Endothelial cell of umbilical vein (primary cell): ENCODE data around the gene KRTAP4-9. TPM values are rescaled to one million over a fixed set of nuclear protein-coding genes. Genes with fewer than 3 reads are reported as not detected.

Experiments used
- BruUV-seq: library from RNA; stranded (reverse); fragments of 400-500 nt; replicated peaks from 2 replicates; lab custom pipeline; 2021; lab: Mats Ljungman, UMichigan
- CTCF ChIA-PET: fragments of 300-600, 350-600 bp; sonication (Branson Sonifier 250); formaldehyde crosslinking; loops from one replicate; lab custom pipeline; 2021; ENCODE audit warnings: antibody characterized with exemption, inconsistent platforms; lab: Charles Lee
- POLR2A ChIA-PET: fragments of 300-600, 350-600 bp; sonication (Branson Sonifier 250); formaldehyde crosslinking; loops from one replicate; lab custom pipeline; 2021; ENCODE audit warnings: antibody characterized with exemption, inconsistent platforms; lab: Charles Lee
- DNase-seq: peaks from one replicate; pipeline ENCODE4 v3.0.0-alpha.2; 2011; ENCODE audit warnings: low read depth, low spot score
- FAIRE-seq: peaks from 2 replicates; lab custom pipeline; 2011; peaks lifted over from hg19 to GRCh38; lab: Jason Lieb, UNC
- H2AFZ ChIP-seq: 2 replicates; pipeline ENCODE4 v1.6.0; 2012; ENCODE audit warnings: low read depth, low read length, control low read depth, inconsistent platforms
- H3K27ac ChIP-seq: 2 replicates; pipeline ENCODE4 v1.5.1; 2011; ENCODE audit warnings: low read depth, mild to moderate bottlenecking, control low read depth, low read length, moderate library complexity; ENCODE audit not compliant: insufficient read depth
- H3K27me3 ChIP-seq, 2 experiments: 2 replicates each; pipeline versions ENCODE4 v1.6.0 to v1.6.1; 2011; ENCODE audit warnings: low read length in 2 of 2, mixed read lengths in 1 of 2; ENCODE audit not compliant: control insufficient read depth in 2 of 2, insufficient read depth in 2 of 2
- H3K36me3 ChIP-seq, 2 experiments: 2 replicates in 1 of 2; 3 replicates in 1 of 2; pipeline ENCODE4 v1.5.1; 2011; ENCODE audit warnings: low read length in 2 of 2, mild to moderate bottlenecking in 1 of 2, moderate library complexity in 1 of 2; ENCODE audit not compliant: control insufficient read depth in 2 of 2, insufficient read depth in 2 of 2; ENCODE audit errors: extremely low read depth in 1 of 2
- H3K4me1 ChIP-seq: 3 replicates; pipeline ENCODE4 v1.5.1; 2011; ENCODE audit warnings: mild to moderate bottlenecking, low read length; ENCODE audit not compliant: control insufficient read depth, insufficient read depth; ENCODE audit errors: extremely low read depth
- H3K4me2 ChIP-seq: 2 replicates; pipeline ENCODE4 v1.6.1; 2011; ENCODE audit warnings: low read length, control low read depth, mixed read lengths; ENCODE audit not compliant: insufficient read depth
- H3K4me3 ChIP-seq, 3 experiments: fragments of 200-600 bp in 1 of 3; sonication (generic), shearing (Covaris generic) in 1 of 3; replicated peaks in 1 of 3; 2 replicates each; pipeline ENCODE4 v1.5.1; 2011 to 2016; ENCODE audit warnings: control low read depth in 3 of 3, low read length in 3 of 3, mild to moderate bottlenecking in 2 of 3, inconsistent platforms in 1 of 3, low read depth in 1 of 3, moderate library complexity in 1 of 3; ENCODE audit not compliant: insufficient read depth in 1 of 3
- H3K79me2 ChIP-seq: 2 replicates; pipeline ENCODE4 v1.6.0; 2012; ENCODE audit warnings: low read length, inconsistent platforms; ENCODE audit not compliant: control insufficient read depth, insufficient read depth
- H3K9ac ChIP-seq: replicated peaks from 2 replicates; pipeline ENCODE3; 2011; ENCODE audit warnings: low read length, control low read depth; ENCODE audit not compliant: insufficient read depth; ENCODE audit errors: extremely low read depth
- H3K9me1 ChIP-seq: replicated peaks from 3 replicates; pipeline ENCODE4 v1.6.0; 2011; ENCODE audit warnings: mild to moderate bottlenecking, low read length; ENCODE audit not compliant: control insufficient read depth, insufficient read depth; ENCODE audit errors: extremely low read depth
- H3K9me3 ChIP-seq: replicated peaks from 2 replicates; pipeline ENCODE4 v1.5.1; 2012; ENCODE audit warnings: low read length, inconsistent platforms; ENCODE audit not compliant: control insufficient read depth, insufficient read depth
- H4K20me1 ChIP-seq: replicated peaks from 2 replicates; pipeline ENCODE3; 2011; ENCODE audit warnings: mild to moderate bottlenecking, low read length; ENCODE audit not compliant: control insufficient read depth, insufficient read depth; ENCODE audit errors: extremely low read depth
- EZH2 ChIP-seq: IDR thresholded peaks from 2 replicates; pipeline ENCODE4 v1.6.1; 2012; ENCODE audit warnings: borderline replicate concordance, low read depth, mild to moderate bottlenecking, moderate library complexity, low read length, inconsistent platforms; ENCODE audit not compliant: severe bottlenecking
- FOS ChIP-seq: IDR thresholded peaks from 2 replicates; pipeline ENCODE4 v1.6.1; 2011; ENCODE audit warnings: mild to moderate bottlenecking, low read length, moderate library complexity, borderline replicate concordance; ENCODE audit not compliant: insufficient read depth
- GATA2 ChIP-seq: IDR thresholded peaks from 2 replicates; pipeline ENCODE4 v1.7.0; 2011; ENCODE audit warnings: low read depth, mild to moderate bottlenecking, moderate library complexity, mixed read lengths, low read length; ENCODE audit not compliant: insufficient read length, insufficient read depth
- JUN ChIP-seq: IDR thresholded peaks from 2 replicates; pipeline ENCODE4 v1.6.1; 2011; ENCODE audit warnings: borderline replicate concordance, low read depth; ENCODE audit not compliant: insufficient read length, insufficient read depth
- MAX ChIP-seq: IDR thresholded peaks from 2 replicates; pipeline ENCODE4 v1.6.1; 2011; ENCODE audit not compliant: insufficient read depth, insufficient read length
- MYC ChIP-seq: IDR thresholded peaks from one replicate; pipeline ENCODE4 v1.6.1; 2011; ENCODE audit warnings: mild to moderate bottlenecking, low read depth, low read length
- POLR2A ChIP-seq: IDR thresholded peaks from 2 replicates; pipeline ENCODE4 v1.6.1; 2012; ENCODE audit warnings: low read depth, mild to moderate bottlenecking, control low read depth, low read length
- POLR2AphosphoS5 ChIP-seq: IDR thresholded peaks from 2 replicates; pipeline ENCODE4 v1.6.1; 2012; ENCODE audit warnings: low read depth, mild to moderate bottlenecking, control low read depth, low read length, moderate library complexity; ENCODE audit not compliant: insufficient read depth
- dilution Hi-C: fragments of 300-500 bp; cut with MboI; formaldehyde crosslinking; loops from one replicate; pipeline ENCODE4 v1.15.0; 2019; ENCODE audit warnings: low sequenced_read_pairs; ENCODE audit not compliant: extremely low pct_ligation_motif_present
- intact Hi-C: fragments of 100-400 bp; cut with micrococcal nuclease; formaldehyde crosslinking; loops from one replicate; pipeline ENCODE4 v1.10.0; 2022
- polyA plus RNA-seq, 4 experiments: library from polyadenylated mRNA; depleted of rRNA in 3 of 4; stranded (reverse) in 3 of 4; unstranded in 1 of 4; fragments of >200 nt; gene quantifications; 2 replicates each; pipeline versions ENCODE4 v1.2.1 to v1.2.3, GENCODE V29; 2011 to 2012; ENCODE audit warnings: missing spikeins in 1 of 4
- total RNA-seq: library from RNA; stranded (reverse); gene quantifications from 2 replicates; pipeline ENCODE4 v1.2.3, GENCODE V29; 2021
- TF ChIP-seq, protein P1 (sequence below), 2 donors: IDR thresholded peaks; 1 replicate in 1 of 2; 2 replicates in 1 of 2; pipeline ENCODE4 v1.5.1; 2011; ENCODE audit warnings: low read length in 2 of 2, mild to moderate bottlenecking in 2 of 2, moderate library complexity in 2 of 2, control low read depth in 1 of 2, inconsistent platforms in 1 of 2, low read depth in 1 of 2; ENCODE audit not compliant: insufficient read depth in 1 of 2; ENCODE audit errors: extremely low read depth in 1 of 2

The KRTAP4-9 gene
- total and polyA plus RNA-seq, 2 donors (not counting 3 experiments of a cell fraction or from before 2014, with no cell fraction given), result not detected

- Histone ChIP-seq H3K4me2 (no peak overlapping the region), H2AFZ (no peak overlapping the region), H3K27me3 (no peaks in the 10 kb centered on the region), H3K9ac (no peak overlapping the region), H3K9me3 (no peaks in the 10 kb centered on the region), H3K9me1 (no peaks in the 10 kb centered on the region), H4K20me1 (no peaks in the 10 kb centered on the region), H3K4me3 (no peak overlapping the region), H3K36me3 (no peaks in the 10 kb centered on the region), H3K79me2 (no peaks in the 10 kb centered on the region), H3K4me1 (no peaks in the 10 kb centered on the region), H3K27ac (no peak overlapping the region)
- intact Hi-C loops, result no loop called here
- dilution Hi-C loops, result no loop called here
- ChIA-PET CTCF (no interaction called here), POLR2A (no interaction called here)
- FAIRE-seq, result no peak
- TF ChIP-seq EZH2, result no peak
- no peak for TF ChIP-seq GATA2
- TF ChIP-seq JUN, result no peak
- TF ChIP-seq MYC, result no peak
- TF ChIP-seq FOS, result no peak
- no peak for TF ChIP-seq MAX
- no peak for TF ChIP-seq POLR2A
- no peak for TF ChIP-seq POLR2AphosphoS5
- TF ChIP-seq, protein P1, sequence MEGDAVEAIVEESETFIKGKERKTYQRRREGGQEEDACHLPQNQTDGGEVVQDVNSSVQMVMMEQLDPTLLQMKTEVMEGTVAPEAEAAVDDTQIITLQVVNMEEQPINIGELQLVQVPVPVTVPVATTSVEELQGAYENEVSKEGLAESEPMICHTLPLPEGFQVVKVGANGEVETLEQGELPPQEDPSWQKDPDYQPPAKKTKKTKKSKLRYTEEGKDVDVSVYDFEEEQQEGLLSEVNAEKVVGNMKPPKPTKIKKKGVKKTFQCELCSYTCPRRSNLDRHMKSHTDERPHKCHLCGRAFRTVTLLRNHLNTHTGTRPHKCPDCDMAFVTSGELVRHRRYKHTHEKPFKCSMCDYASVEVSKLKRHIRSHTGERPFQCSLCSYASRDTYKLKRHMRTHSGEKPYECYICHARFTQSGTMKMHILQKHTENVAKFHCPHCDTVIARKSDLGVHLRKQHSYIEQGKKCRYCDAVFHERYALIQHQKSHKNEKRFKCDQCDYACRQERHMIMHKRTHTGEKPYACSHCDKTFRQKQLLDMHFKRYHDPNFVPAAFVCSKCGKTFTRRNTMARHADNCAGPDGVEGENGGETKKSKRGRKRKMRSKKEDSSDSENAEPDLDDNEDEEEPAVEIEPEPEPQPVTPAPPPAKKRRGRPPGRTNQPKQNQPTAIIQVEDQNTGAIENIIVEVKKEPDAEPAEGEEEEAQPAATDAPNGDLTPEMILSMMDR (IDR thresholded peaks at IDR 0.05; ENCODE audit: extremely low read depth in 1 of 2, insufficient read depth in 1 of 2, low read depth in 1 of 2, low read length in 2 of 2), result no peak
- no peak for DNase-seq
- BruUV-seq, result no TSS peak
These were observed 36.2 kb downstream of the KRTAP4-9 start for GRCh38 chr17:41141361-41141760.
